T-cell (primary cell): Measurements from ENCODE around the gene HIPK2. TPM values are rescaled to one million over a fixed set of nuclear protein-coding genes. Genes with fewer than 3 reads are reported as not detected.
"Not testable (repeated sequence)": the region's sequence is repeated elsewhere in the genome, so short reads cannot be mapped to it uniquely, and the experiment has no call there.

Source experiments
- ATAC-seq, 4 experiments: fragments of 200-7000 bp in 3 of 4; fragments of 150-1000 bp in 1 of 4; cut with Tn5 transposase; replicated peaks in 1 of 4; 1 replicate in 3 of 4; 2 replicates in 1 of 4; pipeline ENCODE4 v1.10.0; 2021; ENCODE audit warnings: moderate library complexity in 3 of 4, mild to moderate bottlenecking in 2 of 4, moderate number of reproducible peaks in 1 of 4
- CTCF ChIA-PET, 2 donors: fragments of 300-600 bp; sonication (Branson Sonifier 250); formaldehyde crosslinking; loops; one replicate each; lab custom pipeline; 2022; ENCODE audit warnings: antibody characterized with exemption in 2 of 2; lab: Charles Lee
- POLR2A ChIA-PET, 2 donors: fragments of 300-600 bp; sonication (Branson Sonifier 250); formaldehyde crosslinking; loops; one replicate each; lab custom pipeline; 2022; ENCODE audit warnings: antibody characterized with exemption in 2 of 2; lab: Charles Lee
- DNase-seq, 35 experiments: peaks; one replicate each; pipeline versions ENCODE4 v3.0.0 to v3.0.0-alpha.2; 2013 to 2023
- H3K27ac ChIP-seq: one replicate; pipeline ENCODE4 v1.5.1; 2013; ENCODE audit warnings: low read length
- H3K27me3 ChIP-seq, 2 experiments: replicated peaks in 1 of 2; 1 replicate in 1 of 2; 2 replicates in 1 of 2; pipeline versions ENCODE4 v1.6.1 to v1.7.0; 2013; ENCODE audit warnings: low read length in 1 of 2, mixed read lengths in 1 of 2; ENCODE audit not compliant: control insufficient read depth in 2 of 2, insufficient read depth in 2 of 2; ENCODE audit errors: extremely low read depth in 1 of 2
- H3K36me3 ChIP-seq, 2 donors: 1 replicate in 1 of 2; 2 replicates in 1 of 2; pipeline versions ENCODE4 v1.6.1 to v1.7.0; 2013; ENCODE audit warnings: low read length in 1 of 2; ENCODE audit not compliant: control insufficient read depth in 2 of 2, insufficient read depth in 1 of 2; ENCODE audit errors: extremely low read depth in 1 of 2
- H3K4me1 ChIP-seq, 2 experiments: 1 replicate in 1 of 2; 2 replicates in 1 of 2; pipeline versions ENCODE4 v1.6.1 to v1.7.0; 2013; ENCODE audit warnings: low read length in 2 of 2, mixed read lengths in 1 of 2; ENCODE audit not compliant: insufficient read depth in 2 of 2, control insufficient read depth in 1 of 2; ENCODE audit errors: extremely low read depth in 1 of 2
- H3K4me3 ChIP-seq, 2 donors: 1 replicate in 1 of 2; 2 replicates in 1 of 2; pipeline versions ENCODE4 v1.5.1 to v1.7.0; 2013; ENCODE audit warnings: mild to moderate bottlenecking in 2 of 2, low read length in 1 of 2, moderate library complexity in 1 of 2; ENCODE audit not compliant: control insufficient read depth in 1 of 2; ENCODE audit errors: extremely low read depth in 1 of 2
- H3K9me3 ChIP-seq: 2 replicates; pipeline ENCODE4 v1.7.0; 2013
- H3K27ac Mint-ChIP-seq, 2 donors: one replicate each; pipeline ENCODE4 v1.8.0; 2020 to 2021; ENCODE audit warnings: mild to moderate bottlenecking in 2 of 2, mixed read lengths in 2 of 2
- H3K27me3 Mint-ChIP-seq, 2 donors: one replicate each; pipeline ENCODE4 v1.8.0; 2021 to 2022; ENCODE audit warnings: mixed read lengths in 2 of 2
- H3K36me3 Mint-ChIP-seq: one replicate; pipeline ENCODE4 v1.8.0; 2021; ENCODE audit warnings: mixed read lengths
- H3K4me1 Mint-ChIP-seq, 3 donors: one replicate each; pipeline ENCODE4 v1.8.0; 2020 to 2022; ENCODE audit warnings: mixed read lengths in 3 of 3, mild to moderate bottlenecking in 1 of 3
- H3K4me3 Mint-ChIP-seq, 3 donors: one replicate each; pipeline ENCODE4 v1.8.0; 2020 to 2022; ENCODE audit warnings: mild to moderate bottlenecking in 3 of 3, mixed read lengths in 3 of 3, moderate library complexity in 3 of 3
- H3K9me3 Mint-ChIP-seq, 3 donors: one replicate each; pipeline ENCODE4 v1.8.0; 2020 to 2022; ENCODE audit warnings: mixed read lengths in 3 of 3
- WGBS: methylation state at CpG from one replicate; pipeline ENCODE4 v1.1.5; 2013; ENCODE audit warnings: missing lambda C conversion rate; ENCODE audit not compliant: insufficient coverage; 5-methylcytosine and 5-hydroxymethylcytosine counted together
- total RNA-seq, 35 experiments: library from RNA in 6 of 35; stranded (reverse) in 6 of 35; fragments of 120-200 nt in 1 of 35; gene quantifications; one replicate each; pipeline versions ENCODE4 v1.2.1 to v1.2.4 and lab custom pipeline; 2013 to 2026

The HIPK2 gene
- total RNA-seq, 5 donors from 2014 or later (not counting 1 experiment from before 2014, with no cell fraction given), result 32.7 to 34.5 (median 33.5) TPM

- Histone ChIP-seq H3K4me1 (peaks cover 0 to 6% of the 10 kb centered on the region in 2 experiments), H3K9me3 (no peaks in the 10 kb centered on the region), H3K27ac (no peak overlapping the region), H3K27me3 (no peaks in the 10 kb centered on the region), H3K36me3 (peaks cover 0 to 4% of the 10 kb centered on the region in 2 donors), H3K4me3 (no peak overlapping the region)
- H3K4me1 Mint-ChIP-seq, result peaks cover 19 to 50% (median 27%) of the 10 kb centered on the region in 3 donors
- H3K36me3 Mint-ChIP-seq, result peaks cover 22% of the 10 kb centered on the region
- no peaks in the 10 kb centered on the region for H3K27me3 Mint-ChIP-seq
- peak overlapping the region in 1 of 2 donors; percentile 72 for H3K27ac Mint-ChIP-seq
- CTCF ChIA-PET, result no interaction called here
- ATAC-seq, result peak in 2 of 4 experiments; percentile 6 to 33
- no peak overlapping the region for H3K4me3 Mint-ChIP-seq
- WGBS, result no CpG with 5 or more reads among the region's 5 CpGs
- POLR2A ChIA-PET, result no interaction called here
- DNase-seq, result no peak
- H3K9me3 Mint-ChIP-seq, result no peaks in the 10 kb centered on the region
Measured at GRCh38 chr7:139673230-139673629, 104.6 kb downstream of the HIPK2 start.

GRCh38 chr7:139671967-139672366, 105.8 kb downstream of the HIPK2 start:
- H3K9me3 ChIP-seq, result no peaks in the 10 kb centered on the region
- ChIA-PET POLR2A (no interaction called here), CTCF (interaction anchor here in 1 of 2 donors (0.8 kb wide), 1 partner anchor 70 kb away, joined by 3 read pairs; no protein-coding TSS in a partner anchor)
- H3K4me3 Mint-ChIP-seq, result no peak overlapping the region
- no peaks in the 10 kb centered on the region for H3K9me3 Mint-ChIP-seq
- peaks cover 0 to 6% of the 10 kb centered on the region in 2 experiments for H3K4me1 ChIP-seq
- WGBS, result no CpG with 5 or more reads among the region's 3 CpGs
- no peak overlapping the region for H3K4me3 ChIP-seq
- H3K27ac ChIP-seq, result no peak overlapping the region
- ATAC-seq (no peak), DNase-seq (no peak)
- no peaks in the 10 kb centered on the region for H3K27me3 Mint-ChIP-seq
- H3K27ac Mint-ChIP-seq, result no peak overlapping the region
- H3K27me3 ChIP-seq, result no peaks in the 10 kb centered on the region
- peaks cover 0 to 4% of the 10 kb centered on the region in 2 donors for H3K36me3 ChIP-seq
- peaks cover 19 to 45% (median 27%) of the 10 kb centered on the region in 3 donors for H3K4me1 Mint-ChIP-seq
- peaks cover 15% of the 10 kb centered on the region for H3K36me3 Mint-ChIP-seq

GRCh38 chr7:139670662-139671061, 107.1 kb downstream of the HIPK2 start:
- peaks cover 21 to 37% (median 24%) of the 10 kb centered on the region in 3 donors for H3K4me1 Mint-ChIP-seq
- not testable (repeated sequence) for H3K9me3 ChIP-seq, DNase-seq, H3K4me3 Mint-ChIP-seq, H3K9me3 Mint-ChIP-seq, H3K36me3 ChIP-seq, H3K4me1 ChIP-seq, H3K27ac Mint-ChIP-seq, ATAC-seq, H3K27me3 Mint-ChIP-seq, H3K27me3 ChIP-seq, H3K27ac ChIP-seq, H3K4me3 ChIP-seq
- POLR2A ChIA-PET, result interaction anchor here in 1 of 2 donors (0.7 kb wide), 2 partner anchors 11 to 295 kb away, joined by 3 to 12 read pairs; no protein-coding TSS in a partner anchor
- WGBS, result 67% methylated on average over 1 of the region's 7 CpGs
- H3K36me3 Mint-ChIP-seq, result peaks cover 10% of the 10 kb centered on the region
- CTCF ChIA-PET, result interaction anchor here (0.6 to 0.7 kb wide), 3 partner anchors 52 to 1056 kb away, joined by 3 to 4 read pairs (median 3); no protein-coding TSS in a partner anchor

- Histone ChIP-seq H3K27me3 (no peaks in the 10 kb centered on the region), H3K27ac (no peak overlapping the region), H3K9me3 (no peaks in the 10 kb centered on the region), H3K4me1 (peaks cover 0 to 6% of the 10 kb centered on the region in 2 experiments), H3K4me3 (no peak overlapping the region), H3K36me3 (peaks cover 0 to 4% of the 10 kb centered on the region in 2 donors)
- H3K9me3 Mint-ChIP-seq, result no peaks in the 10 kb centered on the region
- DNase-seq (peak in 3 of 35 experiments; percentile 14 to 25 (median 24)), ATAC-seq (peak in 2 of 4 experiments; percentile 41 to 97)
- ChIA-PET POLR2A (interaction anchor here in 1 of 2 donors (0.6 kb wide), 1 partner anchor 156 kb away, joined by 5 read pairs; no protein-coding TSS in a partner anchor), CTCF (no interaction called here)
- H3K27ac Mint-ChIP-seq, result peak overlapping the region in 1 of 2 donors; percentile 0
- H3K36me3 Mint-ChIP-seq, result peaks cover 13% of the 10 kb centered on the region
- H3K27me3 Mint-ChIP-seq, result no peaks in the 10 kb centered on the region
- WGBS, result 63% methylated on average over 2 of the region's 11 CpGs
- H3K4me3 Mint-ChIP-seq, result no peak overlapping the region
- peaks cover 20 to 35% (median 28%) of the 10 kb centered on the region in 3 donors for H3K4me1 Mint-ChIP-seq
Measured at GRCh38 chr7:139669106-139670061, 108.4 kb downstream of the HIPK2 start.

- peaks cover 0 to 4% of the 10 kb centered on the region in 2 donors for H3K36me3 ChIP-seq
- no CpG with 5 or more reads among the region's 1 CpG for WGBS
- Mint-ChIP-seq H3K4me3 (no peak overlapping the region), H3K27me3 (no peaks in the 10 kb centered on the region), H3K4me1 (peaks cover 31 to 35% (median 35%) of the 10 kb centered on the region in 3 donors), H3K9me3 (no peaks in the 10 kb centered on the region), H3K27ac (no peak overlapping the region), H3K36me3 (peaks cover 16% of the 10 kb centered on the region)
- H3K27me3 ChIP-seq, result no peaks in the 10 kb centered on the region
- H3K9me3 ChIP-seq, result no peaks in the 10 kb centered on the region
- H3K27ac ChIP-seq, result no peak overlapping the region
- peaks cover 6% of the 10 kb centered on the region in 2 experiments for H3K4me1 ChIP-seq
- ChIA-PET POLR2A (no interaction called here), CTCF (interaction anchor here (0.7 kb wide), 2 partner anchors 20 to 301 kb away, joined by 3 to 6 read pairs; no protein-coding TSS in a partner anchor)
- DNase-seq (no peak), ATAC-seq (no peak)
- H3K4me3 ChIP-seq, result no peak overlapping the region
Measured at GRCh38 chr7:139667377-139667776, 110.4 kb downstream of the HIPK2 start.

GRCh38 chr7:139666501-139666900, 111.3 kb downstream of the HIPK2 start:
- Mint-ChIP-seq H3K27me3 (no peaks in the 10 kb centered on the region), H3K9me3 (no peaks in the 10 kb centered on the region), H3K36me3 (peaks cover 16% of the 10 kb centered on the region), H3K4me3 (no peak overlapping the region), H3K4me1 (peaks cover 39 to 43% (median 42%) of the 10 kb centered on the region in 3 donors), H3K27ac (no peak overlapping the region)
- DNase-seq, result no peak
- Histone ChIP-seq H3K9me3 (no peaks in the 10 kb centered on the region), H3K36me3 (peaks cover 0 to 4% of the 10 kb centered on the region in 2 donors), H3K27ac (no peak overlapping the region), H3K4me3 (no peak overlapping the region), H3K4me1 (peaks cover 6% of the 10 kb centered on the region in 2 experiments), H3K27me3 (no peaks in the 10 kb centered on the region)
- 100% methylated on average over 3 of the region's 5 CpGs for WGBS
- no peak for ATAC-seq
- ChIA-PET POLR2A (no interaction called here), CTCF (no interaction called here)
